Measurements from ENCODE around the gene DENND2D. TPM values are rescaled to one million over a fixed set of nuclear protein-coding genes. Genes with fewer than 3 reads are reported as not detected.
A peak's percentile ranks its signal among the peaks of the same experiment; 100 is the strongest.

The DENND2D gene
- total and polyA plus RNA-seq, 2 donors (not counting 1 experiment from before 2014, with no cell fraction given): 48.0 to 111 TPM

GRCh38 chr1:111140680-111140967 is 59.8 kb downstream of the DENND2D start:
- Mint-ChIP-seq H3K4me1 (peaks cover 60% of the 10 kb centered on the region), H3K27ac (peak overlapping the region; percentile 99), H3K27me3 (no peaks in the 10 kb centered on the region), H3K9me3 (ENCODE audit: insufficient read depth) (no peaks in the 10 kb centered on the region), H3K4me3 (peak overlapping the region; percentile 100)
- ChIA-PET POLR2A (interaction anchor here (0.9 to 2.7 kb wide), 3 partner anchors 10 to 79 kb away, joined by 3 to 23 read pairs (median 3); no protein-coding TSS in a partner anchor), CTCF (interaction anchor here (1.1 to 2.8 kb wide), 4 partner anchors 12 to 80 kb away, joined by 3 to 11 read pairs (median 5); no protein-coding TSS in a partner anchor)
- 0% methylated on average over 8 of the region's 9 CpGs for WGBS (ENCODE audit: insufficient coverage)
- Histone ChIP-seq H4K20me1 (ENCODE audit: control insufficient read depth, insufficient read depth, low read length, poor library complexity, severe bottlenecking) (no peaks in the 10 kb centered on the region), H3K79me2 (ENCODE audit: control insufficient read depth, insufficient read depth, low read length) (peaks cover 95% of the 10 kb centered on the region), H3K27me3 (replicated peaks in 1 of 4; ENCODE audit: control extremely low read depth in 1 of 4, control insufficient read depth in 3 of 4, insufficient read depth in 4 of 4, low read length in 3 of 4) (no peaks in the 10 kb centered on the region), H3K9ac (ENCODE audit: low read length) (peak overlapping the region; percentile 87), H2AFZ (ENCODE audit: insufficient read depth, low read depth, low read length, poor library complexity, severe bottlenecking) (peak overlapping the region; percentile 86), H3K36me3 (replicated peaks in 1 of 2; ENCODE audit: control extremely low read depth in 1 of 2, control insufficient read depth in 1 of 2, extremely low read depth in 1 of 2, insufficient read depth in 2 of 2, low read length in 1 of 2) (peaks cover 0 to 37% of the 10 kb centered on the region in 2 experiments), H3K4me1 (ENCODE audit: control insufficient read depth in 2 of 2, insufficient read depth in 2 of 2, low read length in 2 of 2) (peaks cover 54 to 61% of the 10 kb centered on the region in 2 donors), H3K4me2 (replicated peaks; ENCODE audit: low read depth, low read length, poor library complexity, severe bottlenecking) (peak overlapping the region; percentile 73), H3K9me3 (ENCODE audit: control extremely low read depth in 1 of 3, control insufficient read depth in 2 of 3, insufficient read depth in 1 of 3, low read length in 2 of 3) (no peaks in the 10 kb centered on the region), H3K27ac (ENCODE audit: low read length in 2 of 2) (peak overlapping the region; percentile 84 to 93), H3K4me3 (ENCODE audit: control extremely low read depth in 1 of 5, extremely low read depth in 1 of 5, insufficient read depth in 1 of 5, low read depth in 2 of 5, low read length in 4 of 5) (peak overlapping the region; percentile 83 to 96 (median 91))
- DNase-seq (no peak), ATAC-seq (ENCODE audit: low read depth) (no peak)
- TF ChIP-seq EZH2 (IDR thresholded peaks at IDR 0.05; ENCODE audit: borderline replicate concordance, insufficient read depth, low read depth, low read length, poor library complexity, severe bottlenecking): no peak
- TF ChIP-seq CTCF (IDR thresholded peaks at IDR 0.05): no peak
- intact Hi-C loops (cut with micrococcal nuclease): loop anchor here (1.0 to 5.0 kb wide), 7 partner anchors 64 to 308 kb away; partner anchors contain the start of genes ATP5PB and WDR77

GRCh38 chr1:111139956-111140679 is 60.3 kb downstream of the DENND2D start, which contains the start of the genes CEPT1 and DRAM2:
CEPT1 (plus strand) TSS chr1:111140223; CDS start chr1:111147715, 7,492 bp downstream.
DRAM2 (minus strand) TSS chr1:111140093; CDS start chr1:111131554, 8,539 bp downstream.
- CTCF ChIA-PET: interaction anchor here (0.8 to 2.8 kb wide), 9 partner anchors 13 to 176 kb away, joined by 3 to 11 read pairs (median 4); partner anchors contain the start of gene LRIF1
- Histone ChIP-seq H3K27ac (ENCODE audit: low read length in 2 of 2) (peak within 1 kb of the TSS; percentile 84 to 93), H3K4me1 (ENCODE audit: control insufficient read depth in 2 of 2, insufficient read depth in 2 of 2, low read length in 2 of 2) (peaks cover 55 to 62% of the 10 kb centered on the region in 2 donors), H3K4me2 (replicated peaks; ENCODE audit: low read depth, low read length, poor library complexity, severe bottlenecking) (peak within 1 kb of the TSS; percentile 73), H3K9me3 (ENCODE audit: control extremely low read depth in 1 of 3, control insufficient read depth in 2 of 3, insufficient read depth in 1 of 3, low read length in 2 of 3) (no peaks in the 10 kb centered on the region), H3K9ac (ENCODE audit: low read length) (peak within 1 kb of the TSS; percentile 87), H3K79me2 (ENCODE audit: control insufficient read depth, insufficient read depth, low read length) (peaks cover 95% of the 10 kb centered on the region), H2AFZ (ENCODE audit: insufficient read depth, low read depth, low read length, poor library complexity, severe bottlenecking) (peak within 1 kb of the TSS; percentile 86), H3K36me3 (replicated peaks in 1 of 2; ENCODE audit: control extremely low read depth in 1 of 2, control insufficient read depth in 1 of 2, extremely low read depth in 1 of 2, insufficient read depth in 2 of 2, low read length in 1 of 2) (peaks cover 0 to 37% of the 10 kb centered on the region in 2 experiments), H3K4me3 (ENCODE audit: control extremely low read depth in 1 of 5, extremely low read depth in 1 of 5, insufficient read depth in 1 of 5, low read depth in 2 of 5, low read length in 4 of 5) (peak within 1 kb of the TSS; percentile 89 to 96 (median 93)), H4K20me1 (ENCODE audit: control insufficient read depth, insufficient read depth, low read length, poor library complexity, severe bottlenecking) (no peaks in the 10 kb centered on the region), H3K27me3 (replicated peaks in 1 of 4; ENCODE audit: control extremely low read depth in 1 of 4, control insufficient read depth in 3 of 4, insufficient read depth in 4 of 4, low read length in 3 of 4) (no peaks in the 10 kb centered on the region)
- peak; percentile 80 for ATAC-seq (ENCODE audit: low read depth)
- Mint-ChIP-seq H3K9me3 (ENCODE audit: insufficient read depth) (no peaks in the 10 kb centered on the region), H3K4me1 (peaks cover 62% of the 10 kb centered on the region), H3K27me3 (no peaks in the 10 kb centered on the region), H3K27ac (peak within 1 kb of the TSS; percentile 99), H3K4me3 (peak within 1 kb of the TSS; percentile 100)
- peak; percentile 96 for DNase-seq
- TF ChIP-seq CTCF (IDR thresholded peaks at IDR 0.05) (no peak), EZH2 (IDR thresholded peaks at IDR 0.05; ENCODE audit: borderline replicate concordance, insufficient read depth, low read depth, low read length, poor library complexity, severe bottlenecking) (no peak)
- under 1% methylated on average over 67 of the region's 68 CpGs for WGBS (ENCODE audit: insufficient coverage)
- POLR2A ChIA-PET: interaction anchor here (0.9 to 2.7 kb wide), 6 partner anchors 9 to 264 kb away, joined by 3 to 23 read pairs (median 4); no protein-coding TSS in a partner anchor
- intact Hi-C loops (cut with micrococcal nuclease): loop anchor here (1.0 to 5.0 kb wide), 8 partner anchors 12 to 309 kb away; partner anchors contain the start of genes ATP5PB and WDR77

Measured in B cell (primary cell).